GM23248 (cell line): ENCODE measurements around the gene SH2D3C. TPM values are rescaled to one million over a fixed set of nuclear protein-coding genes. Genes with fewer than 3 reads are reported as not detected.
A peak's percentile ranks its signal among the peaks of the same experiment; 100 is the strongest.

Experiments used
- DNase-seq: peaks from one replicate; pipeline ENCODE4 v3.0.0-alpha.2; 2015
- H2AFZ ChIP-seq: fragments of 200-600 bp; sonication (generic); 2 replicates; pipeline ENCODE4 v1.6.1; 2016; ENCODE audit warnings: antibody characterized with exemption
- H3F3A ChIP-seq: fragments of 200-600 bp; sonication (generic); 2 replicates; pipeline ENCODE4 v1.6.1; 2016; ENCODE audit warnings: mild to moderate bottlenecking, antibody characterized with exemption, mixed run types; ENCODE audit not compliant: insufficient read depth
- H3K27ac ChIP-seq: fragments of 200-600 bp; sonication (generic); 2 replicates; pipeline ENCODE4 v1.5.1; 2016; ENCODE audit warnings: mild to moderate bottlenecking
- H3K27me3 ChIP-seq: fragments of 200-600 bp; sonication (generic); replicated peaks from 2 replicates; pipeline ENCODE4 v1.6.1; 2016; ENCODE audit warnings: mild to moderate bottlenecking; ENCODE audit not compliant: insufficient read depth
- H3K36me3 ChIP-seq: fragments of 200-600 bp; sonication (generic); 2 replicates; pipeline ENCODE4 v1.6.1; 2016; ENCODE audit warnings: low read depth, mild to moderate bottlenecking
- H3K4me1 ChIP-seq: fragments of 200-600 bp; sonication (generic); 2 replicates; pipeline ENCODE4 v1.6.1; 2016; ENCODE audit warnings: mild to moderate bottlenecking; ENCODE audit not compliant: insufficient read depth
- H3K4me2 ChIP-seq: fragments of 200-600 bp; sonication (generic); one replicate; pipeline ENCODE4 v1.6.1; 2016; ENCODE audit warnings: mild to moderate bottlenecking; ENCODE audit not compliant: unreplicated experiment
- H3K4me3 ChIP-seq: fragments of 200-600 bp; sonication (generic); 2 replicates; pipeline ENCODE4 v1.5.1; 2016; ENCODE audit warnings: mild to moderate bottlenecking
- H3K79me2 ChIP-seq: fragments of 200-600 bp; sonication (generic); 2 replicates; pipeline ENCODE4 v1.6.1; 2016; ENCODE audit warnings: mild to moderate bottlenecking; ENCODE audit not compliant: insufficient read depth
- H3K9ac ChIP-seq: fragments of 200-600 bp; sonication (generic); 2 replicates; pipeline ENCODE4 v1.6.1; 2016; ENCODE audit warnings: mild to moderate bottlenecking
- H3K9me2 ChIP-seq: fragments of 200-600 bp; sonication (generic); 2 replicates; pipeline ENCODE4 v1.6.1; 2016; ENCODE audit warnings: mixed run types, mild to moderate bottlenecking, moderate library complexity; ENCODE audit not compliant: insufficient read depth
- H3K9me3 ChIP-seq: fragments of 200-600 bp; sonication (generic); one replicate; pipeline ENCODE4 v1.6.1; 2017; ENCODE audit warnings: low read depth
- H4K20me1 ChIP-seq: fragments of 200-600 bp; sonication (generic); 2 replicates; pipeline ENCODE4 v1.6.0; 2016; ENCODE audit not compliant: insufficient read depth
- EZH2 ChIP-seq: fragments of 200-600 bp; sonication (generic); IDR thresholded peaks from 2 replicates; pipeline ENCODE4 v1.6.1; 2018; ENCODE audit warnings: antibody characterized with exemption, mild to moderate bottlenecking; ENCODE audit not compliant: insufficient read depth, poor library complexity, severe bottlenecking
- EZH2phosphoT487 ChIP-seq: fragments of 200-600 bp; sonication (generic); IDR thresholded peaks from 2 replicates; pipeline ENCODE4 v1.6.1; 2018; ENCODE audit warnings: antibody characterized with exemption, moderate library complexity, mild to moderate bottlenecking, low read depth; ENCODE audit not compliant: insufficient read depth
- WGBS, 2 experiments: methylation state at CpG; one replicate each; pipeline ENCODE4 v1.1.6; 2015 to 2017; ENCODE audit warnings: low lambda C conversion rate in 2 of 2, low coverage in 1 of 2; ENCODE audit errors: missing lambda C conversion rate in 2 of 2; 5-methylcytosine and 5-hydroxymethylcytosine counted together
- in situ Hi-C: fragments of 300-500 bp; cut with MboI; formaldehyde crosslinking; loops from 2 replicates; pipeline ENCODE4 v1.15.0; 2020
- polyA plus RNA-seq: library from polyadenylated mRNA; unstranded; fragments of >200 nt; fragmentation: Nextera tagmentation; extraction: Ambion mirVana; gene quantifications from 2 replicates; pipeline ENCODE4 v1.2.1, GENCODE V29; 2016
- total RNA-seq: library from RNA; depleted of rRNA; stranded (reverse); fragments of >200 nt; shearing (Covaris generic); gene quantifications from 2 replicates; pipeline ENCODE4 v1.2.3, GENCODE V29; 2014

The SH2D3C gene
- total and polyA plus RNA-seq, 2 experiments from 2014 or later: not detected

GRCh38 chr9:127812936-127813675, 34.6 kb upstream of the SH2D3C start:
- no peak overlapping the region for H3K4me2 ChIP-seq
- H3F3A ChIP-seq: peaks cover 25% of the 10 kb centered on the region
- no peak for DNase-seq
- H3K27ac ChIP-seq: no peak overlapping the region
- 89 to 91% methylated on average over 18 to 19 of the region's 19 CpGs for WGBS, 2 experiments
- H3K9me2 ChIP-seq: no peaks in the 10 kb centered on the region
- H3K27me3 ChIP-seq: no peaks in the 10 kb centered on the region
- no peak overlapping the region for H2AFZ ChIP-seq
- no peaks in the 10 kb centered on the region for H3K79me2 ChIP-seq
- no peak overlapping the region for H3K4me3 ChIP-seq
- in situ Hi-C loops: no loop called here
- TF ChIP-seq EZH2phosphoT487 (no peak), EZH2 (no peak)
- H3K9ac ChIP-seq: no peak overlapping the region
- H3K36me3 ChIP-seq: peaks cover 14% of the 10 kb centered on the region; the same call in 1 of the 2 replicates
- H4K20me1 ChIP-seq: no peaks in the 10 kb centered on the region
- no peaks in the 10 kb centered on the region for H3K4me1 ChIP-seq
- H3K9me3 ChIP-seq: no peaks in the 10 kb centered on the region

- Histone ChIP-seq H3K27ac (no peak overlapping the region), H3K27me3 (no peaks in the 10 kb centered on the region), H3K9me3 (no peaks in the 10 kb centered on the region), H3K4me3 (no peak overlapping the region), H3K9ac (no peak overlapping the region), H3K4me1 (no peaks in the 10 kb centered on the region), H2AFZ (no peak overlapping the region), H3K4me2 (no peak overlapping the region), H3K9me2 (no peaks in the 10 kb centered on the region), H4K20me1 (no peaks in the 10 kb centered on the region), H3F3A (peaks cover 16% of the 10 kb centered on the region), H3K79me2 (no peaks in the 10 kb centered on the region), H3K36me3 (peaks cover 14% of the 10 kb centered on the region; the same call in 1 of the 2 replicates)
- no peak for DNase-seq
- 91 to 93% methylated on average over 6 of the region's 6 CpGs for WGBS, 2 experiments
- in situ Hi-C loops: no loop called here
- TF ChIP-seq EZH2phosphoT487 (no peak), EZH2 (no peak)
Measured at GRCh38 chr9:127812011-127812410, 33.5 kb upstream of the SH2D3C start.

GRCh38 chr9:127810378-127811187, 32.1 kb upstream of the SH2D3C start:
- H3K9ac ChIP-seq: no peak overlapping the region
- H3K27me3 ChIP-seq: no peaks in the 10 kb centered on the region
- H3K4me3 ChIP-seq: no peak overlapping the region
- in situ Hi-C loops: no loop called here
- DNase-seq: no peak
- H3K4me2 ChIP-seq: no peak overlapping the region
- H3K9me2 ChIP-seq: no peaks in the 10 kb centered on the region
- no peak overlapping the region for H3K27ac ChIP-seq
- H3K79me2 ChIP-seq: peaks cover 14% of the 10 kb centered on the region
- no peaks in the 10 kb centered on the region for H4K20me1 ChIP-seq
- TF ChIP-seq EZH2 (no peak), EZH2phosphoT487 (no peak)
- no peaks in the 10 kb centered on the region for H3K4me1 ChIP-seq
- H2AFZ ChIP-seq: no peak overlapping the region
- no peaks in the 10 kb centered on the region for H3K9me3 ChIP-seq
- H3F3A ChIP-seq: peaks cover 16% of the 10 kb centered on the region
- WGBS, 2 experiments: 97 to 98% methylated on average over 10 of the region's 10 CpGs
- H3K36me3 ChIP-seq: peaks cover 14% of the 10 kb centered on the region; the same call in 1 of the 2 replicates

- TF ChIP-seq EZH2 (no peak), EZH2phosphoT487 (no peak)
- Histone ChIP-seq H3K4me3 (no peak overlapping the region), H3K27ac (no peak overlapping the region), H3K79me2 (peaks cover 22% of the 10 kb centered on the region), H4K20me1 (no peaks in the 10 kb centered on the region), H3K9me3 (no peaks in the 10 kb centered on the region), H3F3A (peaks cover 16% of the 10 kb centered on the region), H3K36me3 (peaks cover 14% of the 10 kb centered on the region; the same call in 1 of the 2 replicates), H3K4me1 (0 out of 2 replicates have a peak, but pooled peaks cover 2% of the 10 kb centered on the region), H3K9ac (no peak overlapping the region), H3K4me2 (no peak overlapping the region), H2AFZ (no peak overlapping the region), H3K9me2 (no peaks in the 10 kb centered on the region), H3K27me3 (no peaks in the 10 kb centered on the region)
- in situ Hi-C loops: no loop called here
- peak; percentile 56 for DNase-seq
- 36 to 49% methylated on average over 31 to 43 of the region's 57 CpGs for WGBS, 2 experiments
Measured at GRCh38 chr9:127809540-127810377, 31.3 kb upstream of the SH2D3C start.
